MG63 (cell line): ENCODE measurements around the gene KLF7. TPM values are rescaled to one million over a fixed set of nuclear protein-coding genes. Genes with fewer than 3 reads are reported as not detected.

Experiments
- DNase-seq: peaks from one replicate; pipeline ENCODE4 v3.0.0-alpha.2; 2020
- H3K27me3 ChIP-seq: fragments of 250-450 bp; sonication (Bioruptor Pico); 2 replicates; pipeline ENCODE4 v1.5.1; 2020; ENCODE audit warnings: mild to moderate bottlenecking, moderate library complexity
- H3K36me3 ChIP-seq: fragments of 250-450 bp; sonication (Bioruptor Pico); 2 replicates; pipeline ENCODE4 v1.5.1; 2020; ENCODE audit warnings: mild to moderate bottlenecking, moderate library complexity
- H3K4me3 ChIP-seq: fragments of 250-450 bp; sonication (Bioruptor Pico); 2 replicates; pipeline ENCODE4 v1.5.1; 2020; ENCODE audit warnings: mild to moderate bottlenecking, moderate library complexity
- H3K9me3 ChIP-seq: fragments of 250-450 bp; sonication (Bioruptor Pico); 2 replicates; pipeline ENCODE4 v1.5.1; 2020; ENCODE audit warnings: mild to moderate bottlenecking, moderate library complexity
- total RNA-seq: library from RNA; depleted of rRNA; stranded (reverse); fragments of >200 nt; shearing (Covaris generic); gene quantifications from 2 replicates; pipeline ENCODE4 v1.2.3, GENCODE V29; 2014; ENCODE audit warnings: low replicate concordance

KLF7 gene
- total RNA-seq, 1 experiment from 2014 or later: 7.2 TPM

GRCh38 chr2:207095963-207096362 is 69.8 kb downstream of the KLF7 start:
- no peaks in the 10 kb centered on the region for H3K27me3 ChIP-seq
- no peak overlapping the region for H3K4me3 ChIP-seq
- DNase-seq: no peak
- H3K9me3 ChIP-seq: no peaks in the 10 kb centered on the region
- peaks cover 19% of the 10 kb centered on the region for H3K36me3 ChIP-seq

GRCh38 chr2:207093234-207093633 is 72.5 kb downstream of the KLF7 start:
- DNase-seq: no peak
- no peaks in the 10 kb centered on the region for H3K27me3 ChIP-seq
- H3K36me3 ChIP-seq: peaks cover 29% of the 10 kb centered on the region
- no peak overlapping the region for H3K4me3 ChIP-seq
- H3K9me3 ChIP-seq: no peaks in the 10 kb centered on the region

GRCh38 chr2:207092818-207093217 is 72.9 kb downstream of the KLF7 start:
- H3K4me3 ChIP-seq: no peak overlapping the region
- DNase-seq: no peak
- peaks cover 32% of the 10 kb centered on the region for H3K36me3 ChIP-seq
- no peaks in the 10 kb centered on the region for H3K27me3 ChIP-seq
- no peaks in the 10 kb centered on the region for H3K9me3 ChIP-seq

- Histone ChIP-seq H3K9me3 (no peaks in the 10 kb centered on the region), H3K4me3 (no peak overlapping the region), H3K27me3 (no peaks in the 10 kb centered on the region), H3K36me3 (peaks cover 38% of the 10 kb centered on the region)
- DNase-seq: no peak
Measured at GRCh38 chr2:207091928-207092327, 73.8 kb downstream of the KLF7 start.

GRCh38 chr2:207091176-207091575 is 74.6 kb downstream of the KLF7 start:
- no peaks in the 10 kb centered on the region for H3K9me3 ChIP-seq
- H3K36me3 ChIP-seq: peaks cover 45% of the 10 kb centered on the region
- no peaks in the 10 kb centered on the region for H3K27me3 ChIP-seq
- no peak for DNase-seq
- H3K4me3 ChIP-seq: no peak overlapping the region

GRCh38 chr2:207090389-207090788 is 75.4 kb downstream of the KLF7 start:
- no peaks in the 10 kb centered on the region for H3K27me3 ChIP-seq
- no peak for DNase-seq
- peaks cover 53% of the 10 kb centered on the region for H3K36me3 ChIP-seq

GRCh38 chr2:207088839-207089238 is 76.9 kb downstream of the KLF7 start:
- no peak for DNase-seq
- H3K27me3 ChIP-seq: no peaks in the 10 kb centered on the region
- no peak overlapping the region for H3K4me3 ChIP-seq
- H3K9me3 ChIP-seq: no peaks in the 10 kb centered on the region
- peaks cover 64% of the 10 kb centered on the region for H3K36me3 ChIP-seq

More at GRCh38 chr2:207090389-207090788, 75.4 kb downstream of the KLF7 start:
- H3K9me3 ChIP-seq: no peaks in the 10 kb centered on the region
- no peak overlapping the region for H3K4me3 ChIP-seq

GRCh38 chr2:207088276-207088675 is 77.5 kb downstream of the KLF7 start:
- peaks cover 64% of the 10 kb centered on the region for H3K36me3 ChIP-seq
- no peaks in the 10 kb centered on the region for H3K9me3 ChIP-seq
- no peak for DNase-seq
- H3K4me3 ChIP-seq: no peak overlapping the region
- no peaks in the 10 kb centered on the region for H3K27me3 ChIP-seq

- DNase-seq: no peak
- H3K9me3 ChIP-seq: no peaks in the 10 kb centered on the region
- no peak overlapping the region for H3K4me3 ChIP-seq
- peaks cover 73% of the 10 kb centered on the region for H3K36me3 ChIP-seq
- no peaks in the 10 kb centered on the region for H3K27me3 ChIP-seq
Measured at GRCh38 chr2:207087046-207087902, 78.5 kb downstream of the KLF7 start.

GRCh38 chr2:207086136-207086535 is 79.6 kb downstream of the KLF7 start:
- Histone ChIP-seq H3K36me3 (peaks cover 76% of the 10 kb centered on the region), H3K27me3 (no peaks in the 10 kb centered on the region), H3K4me3 (no peak overlapping the region), H3K9me3 (no peaks in the 10 kb centered on the region)
- no peak for DNase-seq

- Histone ChIP-seq H3K27me3 (no peaks in the 10 kb centered on the region), H3K9me3 (no peaks in the 10 kb centered on the region), H3K36me3 (peaks cover 78% of the 10 kb centered on the region), H3K4me3 (no peak overlapping the region)
- no peak for DNase-seq
Measured at GRCh38 chr2:207085110-207085509, 80.6 kb downstream of the KLF7 start.

GRCh38 chr2:207083361-207084110 is 82.2 kb downstream of the KLF7 start:
- Histone ChIP-seq H3K36me3 (peaks cover 81% of the 10 kb centered on the region), H3K4me3 (no peak overlapping the region), H3K27me3 (no peaks in the 10 kb centered on the region), H3K9me3 (no peaks in the 10 kb centered on the region)
- no peak for DNase-seq

GRCh38 chr2:207082619-207083018 is 83.1 kb downstream of the KLF7 start:
- Histone ChIP-seq H3K9me3 (no peaks in the 10 kb centered on the region), H3K4me3 (no peak overlapping the region), H3K27me3 (no peaks in the 10 kb centered on the region), H3K36me3 (peaks cover 75% of the 10 kb centered on the region)
- DNase-seq: no peak

- H3K4me3 ChIP-seq: no peak overlapping the region
- no peaks in the 10 kb centered on the region for H3K9me3 ChIP-seq
- no peaks in the 10 kb centered on the region for H3K27me3 ChIP-seq
- DNase-seq: no peak
- H3K36me3 ChIP-seq: peaks cover 35% of the 10 kb centered on the region
Measured at GRCh38 chr2:207078186-207078798, 87.5 kb downstream of the KLF7 start.

GRCh38 chr2:207077266-207077665 is 88.5 kb downstream of the KLF7 start:
- DNase-seq: no peak
- no peaks in the 10 kb centered on the region for H3K27me3 ChIP-seq
- no peak overlapping the region for H3K4me3 ChIP-seq
- H3K9me3 ChIP-seq: no peaks in the 10 kb centered on the region
- peaks cover 26% of the 10 kb centered on the region for H3K36me3 ChIP-seq

- peaks cover 10% of the 10 kb centered on the region for H3K36me3 ChIP-seq
- H3K4me3 ChIP-seq: no peak overlapping the region
- no peaks in the 10 kb centered on the region for H3K9me3 ChIP-seq
- H3K27me3 ChIP-seq: no peaks in the 10 kb centered on the region
- DNase-seq: no peak
Measured at GRCh38 chr2:207075456-207075855, 90.3 kb downstream of the KLF7 start.
